Activated T-helper 1 cell treated with anti-CD3 and anti-CD28 coated beads, Interleukin-12 subunit alpha, Interleukin-12 subunit beta, Interleukin-2, Interleukin-4 antibody, amounts not matched to agents 30 ng/mL and 10 ng/mL and 1 ng/mL, durations not matched to agents 14 hours and 24 hours and 36 hours (primary cell): Measurements from ENCODE around the gene SMOC1. TPM values are rescaled to one million over a fixed set of nuclear protein-coding genes. Genes with fewer than 3 reads are reported as not detected.

ENCODE experiments used
- DNase-seq: peaks from one replicate; pipeline ENCODE4 v3.0.0; 2021; ENCODE audit warnings: low spot score
- H3K27ac Mint-ChIP-seq: one replicate; pipeline ENCODE4 v1.8.0; 2021; ENCODE audit warnings: mild to moderate bottlenecking, mixed read lengths
- H3K27me3 Mint-ChIP-seq: one replicate; pipeline ENCODE4 v1.8.0; 2022; ENCODE audit warnings: mild to moderate bottlenecking, moderate library complexity, mixed read lengths; ENCODE audit not compliant: insufficient read depth
- H3K36me3 Mint-ChIP-seq: one replicate; pipeline ENCODE4 v1.8.0; 2021; ENCODE audit warnings: low read depth, mixed read lengths
- H3K4me1 Mint-ChIP-seq: one replicate; pipeline ENCODE4 v1.8.0; 2021; ENCODE audit warnings: low read depth, mixed read lengths
- H3K4me3 Mint-ChIP-seq: one replicate; pipeline ENCODE4 v1.8.0; 2021; ENCODE audit warnings: mild to moderate bottlenecking, moderate library complexity, mixed read lengths
- H3K9me3 Mint-ChIP-seq: one replicate; pipeline ENCODE4 v1.8.0; 2021; ENCODE audit warnings: mixed read lengths
- intact Hi-C: fragments of 100-400 bp; cut with micrococcal nuclease; formaldehyde crosslinking; loops from one replicate; pipeline ENCODE4 v1.15.1; 2024
- total RNA-seq: library from RNA; stranded (reverse); gene quantifications from 2 replicates; pipeline ENCODE4 v1.2.3, GENCODE V29; 2022

Gene SMOC1
- total RNA-seq, 1 donor from 2014 or later: not detected

DNA sequence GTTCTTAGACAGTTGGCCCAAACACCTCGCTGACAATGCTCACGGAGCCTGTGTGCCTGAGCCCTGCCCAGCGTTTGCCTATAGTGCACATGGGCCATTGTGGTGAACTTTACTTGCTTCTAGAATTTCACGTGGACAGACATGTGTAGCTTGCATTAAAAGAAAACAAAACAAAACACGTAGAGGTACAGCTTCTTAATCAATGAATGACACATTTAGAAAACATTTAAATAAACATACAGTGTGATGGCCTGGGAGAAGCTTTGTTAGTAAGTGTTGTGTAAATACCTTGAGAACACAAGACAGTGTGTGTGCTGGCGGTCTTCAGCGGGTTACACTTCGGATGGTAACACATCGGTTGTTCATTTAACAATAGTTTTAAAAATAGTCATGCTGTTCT lies 38.1 kb downstream of the SMOC1 start:
- intact Hi-C loops: no loop called here
- peaks cover 2% of the 10 kb centered on the region for H3K27me3 Mint-ChIP-seq
- no peaks in the 10 kb centered on the region for H3K36me3 Mint-ChIP-seq
- no peak for DNase-seq
- no peak overlapping the region for H3K27ac Mint-ChIP-seq
- H3K4me1 Mint-ChIP-seq: no peaks in the 10 kb centered on the region
- no peak overlapping the region for H3K4me3 Mint-ChIP-seq
- H3K9me3 Mint-ChIP-seq: no peaks in the 10 kb centered on the region

DNA sequence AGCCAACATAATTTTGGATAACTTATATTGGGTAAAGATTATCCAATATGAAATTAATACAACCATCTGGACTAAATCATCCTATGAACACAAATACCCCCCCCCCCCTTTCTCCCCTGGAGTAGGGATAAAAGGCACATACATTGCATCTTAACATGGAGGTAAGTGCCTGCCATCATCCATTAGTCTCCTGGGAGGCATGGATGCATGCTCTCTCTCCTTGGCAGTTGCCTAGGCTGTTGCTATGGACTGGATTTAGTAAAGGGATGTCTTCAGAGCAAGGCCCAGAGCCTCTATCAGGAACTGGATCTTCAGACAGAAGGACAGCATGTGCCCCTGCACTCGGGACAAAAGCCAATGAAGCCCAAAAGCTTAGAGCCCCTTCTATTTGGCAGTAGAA lies 40.6 kb downstream of the SMOC1 start:
- H3K4me3 Mint-ChIP-seq: no peak overlapping the region
- peaks cover 5% of the 10 kb centered on the region for H3K27me3 Mint-ChIP-seq
- H3K27ac Mint-ChIP-seq: no peak overlapping the region
- no peaks in the 10 kb centered on the region for H3K36me3 Mint-ChIP-seq
- intact Hi-C loops: no loop called here
- no peaks in the 10 kb centered on the region for H3K9me3 Mint-ChIP-seq
- DNase-seq: no peak
- H3K4me1 Mint-ChIP-seq: no peaks in the 10 kb centered on the region

DNA sequence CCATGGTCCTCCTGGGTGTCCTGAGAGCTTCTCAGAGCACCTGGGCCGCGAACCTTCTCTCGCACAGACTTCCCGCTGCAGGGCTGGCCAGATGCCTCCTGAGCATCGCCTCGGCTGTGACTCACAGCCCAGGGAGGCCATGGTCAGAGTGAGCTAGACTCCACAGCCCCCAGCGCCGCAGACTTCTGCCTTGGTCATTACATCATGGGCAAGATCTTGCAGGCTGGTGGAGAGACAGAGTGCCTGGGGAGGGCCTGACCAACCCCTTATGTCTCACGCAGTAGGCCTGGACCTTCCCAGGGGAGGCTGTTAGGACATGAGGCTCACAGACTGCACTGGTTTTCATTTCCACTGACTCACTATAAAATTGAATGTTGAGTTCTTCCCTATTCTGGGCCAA lies 41.8 kb downstream of the SMOC1 start:
- H3K27ac Mint-ChIP-seq: no peak overlapping the region
- H3K4me1 Mint-ChIP-seq: no peaks in the 10 kb centered on the region
- intact Hi-C loops: no loop called here
- H3K9me3 Mint-ChIP-seq: no peaks in the 10 kb centered on the region
- peaks cover 3% of the 10 kb centered on the region for H3K27me3 Mint-ChIP-seq
- no peak overlapping the region for H3K4me3 Mint-ChIP-seq
- no peak for DNase-seq
- H3K36me3 Mint-ChIP-seq: no peaks in the 10 kb centered on the region

DNA sequence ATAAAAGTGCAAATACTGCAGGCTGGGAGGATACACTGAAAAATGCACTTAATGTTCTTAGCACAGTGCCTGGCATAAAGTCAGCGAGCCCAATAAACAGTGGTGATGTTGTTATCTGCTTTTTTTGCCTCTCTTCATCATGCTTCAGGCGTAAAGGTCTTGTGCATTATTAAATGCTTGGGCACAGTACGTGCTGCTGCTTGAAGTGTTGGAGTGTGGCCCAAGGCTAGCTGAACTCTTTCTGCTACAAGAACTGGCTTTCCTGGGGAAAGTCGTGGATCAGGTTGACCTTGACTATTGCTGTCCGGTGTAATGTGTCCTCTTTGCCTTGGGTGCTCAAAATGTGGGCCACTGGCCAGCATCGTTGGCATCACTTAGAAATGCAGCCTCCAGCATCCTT lies 43.0 kb downstream of the SMOC1 start:
- H3K36me3 Mint-ChIP-seq: no peaks in the 10 kb centered on the region
- intact Hi-C loops: no loop called here

DNA sequence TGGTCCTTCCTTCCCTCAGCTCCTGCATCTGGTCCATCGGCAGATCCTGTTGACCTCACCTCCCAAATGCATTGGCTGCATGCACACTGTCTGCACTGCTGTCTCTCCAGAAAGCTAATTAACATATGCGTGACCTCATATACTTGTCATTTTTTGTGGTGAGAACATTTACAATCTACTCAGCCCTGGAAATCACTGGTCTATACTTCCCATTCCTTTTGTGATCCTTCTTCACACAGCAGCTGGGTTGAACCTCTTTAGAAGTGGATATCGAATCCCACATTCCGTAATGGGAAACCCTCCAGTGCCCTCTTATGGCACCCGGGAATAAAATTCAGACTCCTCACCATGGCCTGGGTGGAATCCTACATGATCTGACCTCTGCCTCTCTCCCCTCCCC lies 45.0 kb downstream of the SMOC1 start:
- DNase-seq: no peak
- Mint-ChIP-seq H3K27ac (no peak overlapping the region), H3K36me3 (no peaks in the 10 kb centered on the region), H3K9me3 (no peaks in the 10 kb centered on the region), H3K27me3 (peaks cover 8% of the 10 kb centered on the region), H3K4me1 (no peaks in the 10 kb centered on the region), H3K4me3 (no peak overlapping the region)
- intact Hi-C loops: no loop called here

More for the DNA sequence above, 43.0 kb downstream of the SMOC1 start:
- Mint-ChIP-seq H3K27ac (no peak overlapping the region), H3K4me3 (no peak overlapping the region), H3K4me1 (no peaks in the 10 kb centered on the region), H3K9me3 (no peaks in the 10 kb centered on the region), H3K27me3 (peaks cover 6% of the 10 kb centered on the region)
- no peak for DNase-seq

DNA sequence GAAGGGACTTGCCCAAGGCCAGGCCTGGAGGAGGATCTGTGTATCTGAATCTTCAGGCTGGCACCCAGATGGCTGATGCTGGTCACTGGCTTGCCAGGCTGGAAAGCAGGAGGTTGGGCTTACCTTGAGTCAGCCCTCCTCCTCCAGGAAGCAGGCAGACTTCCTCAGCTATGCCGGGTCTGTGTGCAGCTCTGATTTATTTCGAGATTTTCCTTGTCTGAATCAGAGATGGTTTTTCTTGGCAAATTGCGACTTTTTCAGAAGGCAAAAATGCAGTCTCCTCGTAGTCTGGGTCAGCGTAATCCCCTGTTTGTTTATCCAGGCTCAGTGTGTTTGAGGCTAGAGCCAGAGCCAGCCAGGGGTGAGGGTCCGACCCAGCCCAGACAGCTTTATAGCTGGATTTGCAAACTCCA lies 48.9 kb downstream of the SMOC1 start:
- H3K36me3 Mint-ChIP-seq: no peaks in the 10 kb centered on the region
- no peaks in the 10 kb centered on the region for H3K4me1 Mint-ChIP-seq
- no peaks in the 10 kb centered on the region for H3K9me3 Mint-ChIP-seq
- no peak overlapping the region for H3K4me3 Mint-ChIP-seq
- DNase-seq: no peak
- H3K27me3 Mint-ChIP-seq: peaks cover 11% of the 10 kb centered on the region
- intact Hi-C loops: no loop called here
- H3K27ac Mint-ChIP-seq: no peak overlapping the region

DNA sequence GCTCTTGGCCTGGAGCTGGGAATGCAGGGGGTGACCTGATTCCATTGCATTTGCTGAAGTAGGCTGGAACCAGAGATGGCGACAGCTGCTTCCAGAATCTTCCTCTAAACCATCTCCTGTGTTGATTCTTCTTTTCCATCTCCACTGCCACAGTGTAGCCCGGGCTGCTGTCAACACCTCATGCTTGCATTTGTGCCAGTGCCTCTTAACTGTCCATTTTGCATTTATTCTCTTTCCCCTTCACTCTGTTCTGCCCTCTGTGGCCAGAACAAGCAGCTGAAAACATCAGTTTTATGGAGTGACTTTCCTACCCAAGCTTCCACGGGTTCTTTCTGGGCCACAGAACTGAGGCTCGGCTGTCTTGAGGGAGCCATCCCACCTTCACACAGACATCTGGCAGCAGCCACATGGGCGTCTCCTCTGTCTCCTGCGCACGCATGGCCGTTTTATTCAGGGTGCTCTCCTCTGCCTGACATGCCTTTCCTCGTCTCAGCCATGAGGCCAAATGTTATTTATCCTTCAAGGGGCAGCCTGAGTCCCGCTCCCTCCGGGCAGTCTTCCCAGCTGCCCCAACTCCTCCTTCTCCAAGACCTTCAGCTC lies 51.7 kb downstream of the SMOC1 start:
- H3K27me3 Mint-ChIP-seq: peaks cover 13% of the 10 kb centered on the region
- no peak overlapping the region for H3K27ac Mint-ChIP-seq
- H3K4me1 Mint-ChIP-seq: no peaks in the 10 kb centered on the region
- no peak overlapping the region for H3K4me3 Mint-ChIP-seq
- H3K9me3 Mint-ChIP-seq: no peaks in the 10 kb centered on the region
- H3K36me3 Mint-ChIP-seq: no peaks in the 10 kb centered on the region
- intact Hi-C loops: no loop called here
- DNase-seq: no peak

DNA sequence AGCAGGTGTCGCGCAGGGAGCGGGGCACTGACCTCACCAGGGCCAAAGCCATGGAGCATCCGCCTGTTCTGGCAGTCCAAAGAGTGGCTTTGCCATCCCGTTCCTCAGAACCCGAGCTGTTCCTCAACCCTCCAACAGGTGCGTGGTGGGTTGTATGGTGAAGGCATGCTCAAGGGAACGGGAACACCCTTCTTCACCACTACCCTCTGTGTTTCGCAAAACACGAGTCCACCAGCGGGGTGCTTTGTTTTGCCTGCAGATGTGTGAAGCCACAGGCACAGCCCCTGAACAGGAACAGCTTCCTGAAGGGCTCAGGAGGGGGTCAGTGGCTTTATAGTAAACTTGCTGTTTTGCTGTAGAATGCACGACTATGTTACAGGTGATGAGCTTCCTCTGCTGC lies 52.7 kb downstream of the SMOC1 start:
- Mint-ChIP-seq H3K4me3 (no peak overlapping the region), H3K27me3 (peaks cover 10% of the 10 kb centered on the region), H3K4me1 (no peaks in the 10 kb centered on the region), H3K27ac (no peak overlapping the region), H3K36me3 (no peaks in the 10 kb centered on the region), H3K9me3 (no peaks in the 10 kb centered on the region)
- DNase-seq: no peak
- intact Hi-C loops: no loop called here

DNA sequence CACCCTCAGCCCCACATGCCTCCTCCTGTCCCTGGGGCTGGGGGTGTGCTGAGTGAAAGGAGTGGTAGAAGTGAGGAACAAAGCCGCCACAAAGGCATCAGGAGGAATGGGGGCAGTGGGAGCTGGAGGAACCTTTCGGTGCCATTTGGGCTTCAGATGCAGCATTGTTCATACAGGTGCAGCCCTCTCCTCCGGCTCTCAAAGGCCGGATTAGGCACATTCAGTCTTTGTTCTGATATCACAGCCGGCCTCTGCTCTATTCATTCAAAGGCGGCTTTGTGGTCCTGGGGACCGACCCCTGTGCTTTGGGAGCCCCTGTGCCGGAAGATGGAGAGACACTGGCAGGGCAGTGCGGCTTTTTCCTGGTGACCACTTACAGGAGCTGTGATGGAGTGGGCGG lies 53.2 kb downstream of the SMOC1 start:
- Mint-ChIP-seq H3K9me3 (no peaks in the 10 kb centered on the region), H3K27ac (no peak overlapping the region), H3K4me3 (no peak overlapping the region), H3K36me3 (no peaks in the 10 kb centered on the region), H3K27me3 (peaks cover 13% of the 10 kb centered on the region), H3K4me1 (no peaks in the 10 kb centered on the region)
- no peak for DNase-seq
- intact Hi-C loops: no loop called here

DNA sequence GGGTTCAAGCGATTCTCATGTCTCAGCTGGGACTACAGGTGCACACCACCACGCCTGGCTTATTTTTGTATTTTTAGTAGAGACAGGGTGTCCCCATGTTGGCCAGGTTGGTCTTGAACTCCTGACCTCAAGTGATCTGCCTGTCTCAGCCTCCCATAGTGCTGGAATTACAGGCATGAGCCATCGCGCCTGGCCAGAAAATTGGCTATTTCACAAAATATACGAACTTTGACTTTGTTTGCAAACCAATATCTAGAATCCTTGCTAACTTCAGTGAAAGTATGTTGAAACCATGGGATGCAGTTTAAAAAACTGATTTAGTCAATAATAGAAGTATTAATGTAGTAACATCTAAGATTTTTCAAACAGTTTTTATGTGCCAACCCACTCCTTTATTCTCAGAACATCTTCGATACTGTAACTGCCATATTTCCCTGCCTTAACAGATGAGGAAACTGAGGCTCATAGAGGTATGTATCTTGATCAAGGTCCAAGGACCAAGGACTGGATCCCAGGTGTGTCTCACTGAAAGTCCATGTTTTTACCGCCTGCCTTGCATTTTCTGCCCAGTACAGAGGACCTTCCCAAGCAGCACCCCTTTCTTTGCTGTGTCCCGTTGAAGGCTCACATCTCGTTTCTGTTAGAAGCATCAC lies 54.5 kb downstream of the SMOC1 start:
- no peak overlapping the region for H3K27ac Mint-ChIP-seq
- no peaks in the 10 kb centered on the region for H3K4me1 Mint-ChIP-seq
- no peaks in the 10 kb centered on the region for H3K36me3 Mint-ChIP-seq
- intact Hi-C loops: no loop called here
- DNase-seq: no peak
- no peaks in the 10 kb centered on the region for H3K9me3 Mint-ChIP-seq
- H3K4me3 Mint-ChIP-seq: no peak overlapping the region
- H3K27me3 Mint-ChIP-seq: peaks cover 15% of the 10 kb centered on the region

DNA sequence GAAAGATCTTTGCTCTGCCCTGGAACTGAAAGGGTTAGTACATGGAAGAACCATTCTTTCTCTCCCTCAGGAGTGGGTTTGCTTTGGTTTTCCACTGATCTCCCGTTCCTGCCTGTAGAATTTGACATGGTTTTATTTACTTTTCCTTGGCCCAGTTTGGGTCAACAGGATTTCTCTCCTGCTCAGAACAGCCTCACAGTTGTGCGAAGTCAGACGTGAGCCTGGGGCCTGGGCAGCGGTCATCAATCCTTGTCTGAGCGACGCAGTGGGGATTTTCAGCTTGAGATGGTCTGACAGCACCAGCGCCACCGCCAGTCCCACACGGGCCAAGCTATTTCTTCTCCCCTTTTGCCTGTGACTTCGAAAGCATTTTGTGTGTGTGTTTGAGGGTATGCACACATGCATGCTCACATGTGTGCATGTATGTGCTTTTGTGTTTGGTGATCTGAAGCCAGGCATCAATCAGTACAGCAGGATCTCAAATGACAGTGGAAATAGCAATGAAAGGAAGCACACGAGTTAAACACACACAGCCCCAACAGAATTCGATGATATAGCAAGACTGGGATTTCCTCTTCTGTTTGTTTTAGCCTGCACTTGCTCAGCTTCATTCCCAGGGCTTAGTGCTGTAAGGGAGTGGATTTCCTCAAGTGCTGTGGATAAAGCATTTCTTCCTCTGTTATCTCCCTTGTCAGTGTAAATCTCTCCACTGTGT lies 58.3 kb downstream of the SMOC1 start:
- peaks cover 16% of the 10 kb centered on the region for H3K27me3 Mint-ChIP-seq
- no peak overlapping the region for H3K27ac Mint-ChIP-seq
- intact Hi-C loops: no loop called here
- no peaks in the 10 kb centered on the region for H3K9me3 Mint-ChIP-seq
- DNase-seq: no peak
- H3K36me3 Mint-ChIP-seq: no peaks in the 10 kb centered on the region
- no peaks in the 10 kb centered on the region for H3K4me1 Mint-ChIP-seq
- no peak overlapping the region for H3K4me3 Mint-ChIP-seq

DNA sequence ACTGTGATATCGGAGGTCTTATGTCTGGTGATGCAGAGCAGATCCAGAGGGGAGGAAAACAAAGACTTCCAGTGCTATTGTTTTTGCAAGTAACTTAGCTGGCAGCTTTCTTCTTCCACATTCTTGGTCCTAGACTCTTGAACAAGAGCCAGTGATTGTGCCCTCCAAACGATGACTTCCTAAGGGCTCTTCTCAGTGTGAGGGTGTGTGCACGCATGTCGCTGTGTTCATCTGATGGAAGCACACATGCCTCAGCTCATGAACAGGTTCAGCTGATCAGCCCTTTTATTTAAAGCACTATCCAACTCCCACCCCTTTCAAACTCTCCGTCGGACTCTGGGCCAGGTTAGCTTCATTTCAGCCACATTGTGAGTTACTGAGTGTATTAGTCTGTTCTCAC lies 59.5 kb downstream of the SMOC1 start:
- Mint-ChIP-seq H3K4me3 (no peak overlapping the region), H3K4me1 (no peaks in the 10 kb centered on the region), H3K27ac (no peak overlapping the region), H3K9me3 (no peaks in the 10 kb centered on the region), H3K27me3 (peaks cover 19% of the 10 kb centered on the region), H3K36me3 (no peaks in the 10 kb centered on the region)
- no peak for DNase-seq
- intact Hi-C loops: no loop called here
